GM23248 (cell line): Measurements from ENCODE around the gene SLC44A4.
"Not testable (repeated sequence)": the region's sequence is repeated elsewhere in the genome, so short reads cannot be mapped to it uniquely, and the experiment has no call there.

Experiments
- EZH2 ChIP-seq: fragments of 200-600 bp; sonication (generic); IDR thresholded peaks from 2 replicates; pipeline ENCODE4 v1.6.1; 2018; ENCODE audit warnings: antibody characterized with exemption, mild to moderate bottlenecking; ENCODE audit not compliant: insufficient read depth, poor library complexity, severe bottlenecking
- EZH2phosphoT487 ChIP-seq: fragments of 200-600 bp; sonication (generic); IDR thresholded peaks from 2 replicates; pipeline ENCODE4 v1.6.1; 2018; ENCODE audit warnings: antibody characterized with exemption, moderate library complexity, mild to moderate bottlenecking, low read depth; ENCODE audit not compliant: insufficient read depth

GRCh38 chr6:31868658-31868971, 10.2 kb downstream of the SLC44A4 start:
- TF ChIP-seq EZH2, EZH2phosphoT487: not testable (repeated sequence)
